ENCODE results near the gene GRM5.
"Not testable (repeated sequence)": the region's sequence is repeated elsewhere in the genome, so short reads cannot be mapped to it uniquely, and the experiment has no call there.

GRM5 gene

GRCh38 chr11:88495836-88496235 is 569.9 kb downstream of the GRM5 start:
- no peak for DNase-seq (ENCODE audit: low read depth)

- no peak for DNase-seq (ENCODE audit: low read depth)
Observed at GRCh38 chr11:88494848-88495247, 570.9 kb downstream of the GRM5 start.

GRCh38 chr11:88491674-88492073 is 574.1 kb downstream of the GRM5 start:
- no peak for DNase-seq (ENCODE audit: low read depth)

GRCh38 chr11:88489030-88489429 is 576.8 kb downstream of the GRM5 start:
- no peak for DNase-seq (ENCODE audit: low read depth)

GRCh38 chr11:88487646-88488045 is 578.1 kb downstream of the GRM5 start:
- DNase-seq (ENCODE audit: low read depth), result no peak

GRCh38 chr11:88484873-88485621 is 580.7 kb downstream of the GRM5 start:
- no peak for DNase-seq (ENCODE audit: low read depth)

- no peak for DNase-seq (ENCODE audit: low read depth)
Observed at GRCh38 chr11:88482871-88483301, 582.9 kb downstream of the GRM5 start.

GRCh38 chr11:88480223-88480622 is 585.6 kb downstream of the GRM5 start:
- no peak for DNase-seq (ENCODE audit: low read depth)

- no peak for DNase-seq (ENCODE audit: low read depth)
Observed at GRCh38 chr11:88478136-88478815, 587.5 kb downstream of the GRM5 start.

GRCh38 chr11:88475991-88476418 is 589.8 kb downstream of the GRM5 start:
- no peak for DNase-seq (ENCODE audit: low read depth)

- DNase-seq (ENCODE audit: low read depth), result no peak
Observed at GRCh38 chr11:88474655-88475054, 591.1 kb downstream of the GRM5 start.

GRCh38 chr11:88469561-88470225 is 596.1 kb downstream of the GRM5 start:
- DNase-seq (ENCODE audit: low read depth), result no peak

GRCh38 chr11:88464528-88464927 is 601.3 kb downstream of the GRM5 start:
- no peak for DNase-seq (ENCODE audit: low read depth)

- DNase-seq (ENCODE audit: low read depth), result not testable (repeated sequence)
Observed at GRCh38 chr11:88463301-88463700, 602.5 kb downstream of the GRM5 start.

GRCh38 chr11:88458047-88458446 is 607.7 kb downstream of the GRM5 start:
- not testable (repeated sequence) for DNase-seq (ENCODE audit: low read depth)

- DNase-seq (ENCODE audit: low read depth), result no peak
Observed at GRCh38 chr11:88455974-88456373, 609.8 kb downstream of the GRM5 start.

GRCh38 chr11:88454881-88455280 is 610.9 kb downstream of the GRM5 start:
- no peak for DNase-seq (ENCODE audit: low read depth)
